HepG2 (cell line): ENCODE data around the gene BABAM2. TPM values are rescaled to one million over a fixed set of nuclear protein-coding genes. Genes with fewer than 3 reads are reported as not detected.

Experiments
- CTCF ChIP-seq: sonication (generic); formaldehyde crosslinking; IDR thresholded peaks from 2 replicates; pipeline ENCODE4 v1.5.0; 2020; ENCODE audit warnings: mild to moderate bottlenecking, missing genetic modification reagents, moderate library complexity
- IRX3 ChIP-seq: sonication (generic); formaldehyde crosslinking; IDR thresholded peaks from 2 replicates; pipeline ENCODE4 v1.8.1; 2023; ENCODE audit warnings: mild to moderate bottlenecking, low read depth, missing genetic modification reagents, borderline replicate concordance
- KDM2A ChIP-seq: sonication (generic); formaldehyde crosslinking; IDR thresholded peaks from 2 replicates; pipeline ENCODE4 v1.4.0; 2020; ENCODE audit warnings: low read depth, missing genetic modification reagents, borderline replicate concordance
- KIAA2018 ChIP-seq: sonication (generic); formaldehyde crosslinking; IDR thresholded peaks from 2 replicates; pipeline ENCODE4 v1.5.0; 2020; ENCODE audit warnings: mild to moderate bottlenecking, missing genetic modification reagents, borderline replicate concordance
- NAIF1 ChIP-seq: sonication (generic); formaldehyde crosslinking; IDR thresholded peaks from 2 replicates; pipeline ENCODE4 v1.5.0; 2020; ENCODE audit warnings: mild to moderate bottlenecking, missing genetic modification reagents, borderline replicate concordance
- SRSF1 ChIP-seq: fragments of 200-400 bp; formaldehyde crosslinking; optimal IDR thresholded peaks from 2 replicates; pipeline ENCODE3; 2017; ENCODE audit warnings: mild to moderate bottlenecking, low read depth, low read length, moderate library complexity
- THAP9 ChIP-seq: sonication (generic); formaldehyde crosslinking; IDR thresholded peaks from 2 replicates; pipeline ENCODE4; 2020; ENCODE audit warnings: missing genetic modification reagents, mild to moderate bottlenecking, borderline replicate concordance
- ZNF253 ChIP-seq: sonication (generic); formaldehyde crosslinking; IDR thresholded peaks from 2 replicates; pipeline ENCODE4 v1.8.0; 2022; ENCODE audit warnings: mild to moderate bottlenecking, missing genetic modification reagents, borderline replicate concordance
- ZNF563 ChIP-seq: sonication (generic); formaldehyde crosslinking; IDR thresholded peaks from 2 replicates; pipeline ENCODE4 v1.8.0; 2022; ENCODE audit warnings: mild to moderate bottlenecking, moderate library complexity, missing genetic modification reagents
- ZNF598 ChIP-seq: sonication (generic); formaldehyde crosslinking; IDR thresholded peaks from 2 replicates; pipeline ENCODE4 v1.5.1; 2020; ENCODE audit warnings: mild to moderate bottlenecking, missing genetic modification reagents, borderline replicate concordance
- ZNF768 ChIP-seq: sonication (generic); formaldehyde crosslinking; IDR thresholded peaks from 2 replicates; pipeline ENCODE4 v1.4.0; 2020; ENCODE audit warnings: missing genetic modification reagents
- ZSCAN9 ChIP-seq: IDR thresholded peaks from 2 replicates; pipeline ENCODE4 v1.6.1; 2016; ENCODE audit warnings: borderline replicate concordance
- polyA plus RNA-seq, 8 experiments: library from polyadenylated mRNA; depleted of rRNA in 3 of 8; stranded (reverse) in 7 of 8; unstranded in 1 of 8; fragments of >200 nt; fragmentation: Illumina TruSeq in 4 of 8; extraction: Trizol in 4 of 8; gene quantifications; 2 replicates each; pipeline versions ENCODE4 v1.2.1 to v1.2.3, GENCODE V29; 2011 to 2016; ENCODE audit warnings: low read depth in 4 of 8, missing spikeins in 1 of 8, mixed read lengths in 1 of 8; ENCODE audit not compliant: insufficient read depth in 1 of 8
- total RNA-seq, 5 experiments: library from RNA; depleted of rRNA; stranded (reverse); fragments of >200 nt; fragmentation: Illumina TruSeq; extraction: Trizol; gene quantifications; 2 replicates each; pipeline ENCODE4 v1.2.3, GENCODE V29; 2016; ENCODE audit warnings: low read depth in 1 of 5

Gene BABAM2
- total and polyA plus RNA-seq, 2 of the 13 experiments (the other 11 are each of a cell fraction or from before 2014, with no cell fraction given): 24.9 to 28.0 TPM

GRCh38 chr2:28340312-28341202 is 450.0 kb downstream of the BABAM2 start (continued):
- TF ChIP-seq THAP9 (CRISPR knock-in tag): no peak
- TF ChIP-seq IRX3: no peak
- TF ChIP-seq ZNF253 (CRISPR knock-in tag): 0 out of 2 replicates have a peak, but pooled peaks have one; percentile 61
- TF ChIP-seq ZNF563 (CRISPR knock-in tag): no peak
- TF ChIP-seq ZNF598 (CRISPR knock-in tag): no peak
- TF ChIP-seq KDM2A (CRISPR knock-in tag): 0 out of 2 replicates have a peak, but pooled peaks have one; percentile 15
- peak; percentile 37; the same call in 1 of the 2 replicates for TF ChIP-seq CTCF (CRISPR knock-in tag)
- TF ChIP-seq NAIF1: no peak
- TF ChIP-seq ZSCAN9 (CRISPR knock-in tag): no peak
- TF ChIP-seq SRSF1: no peak
- TF ChIP-seq KIAA2018: no peak
- TF ChIP-seq ZNF768 (CRISPR knock-in tag): 0 out of 2 replicates have a peak, but pooled peaks have one; percentile 34
